CD4-positive, CD25-positive, alpha-beta regulatory T cell (primary cell): ENCODE measurements around the gene PNKD. TPM values are rescaled to one million over a fixed set of nuclear protein-coding genes. Genes with fewer than 3 reads are reported as not detected.

ENCODE experiments used
- ATAC-seq, 2 donors: fragments of 150-1000 bp; cut with Tn5 transposase; one replicate each; pipeline ENCODE4 v1.10.0; 2021; ENCODE audit warnings: low read depth in 2 of 2, moderate number of reproducible peaks in 2 of 2, moderate library complexity in 1 of 2
- DNase-seq, 3 donors: peaks; one replicate each; pipeline versions ENCODE4 v3.0.0 to v3.0.0-alpha.2; 2012 to 2022; ENCODE audit warnings: mixed read lengths in 1 of 3
- H3K27ac ChIP-seq: one replicate; pipeline ENCODE4 v1.7.0; 2013; ENCODE audit warnings: mild to moderate bottlenecking, low read length; ENCODE audit not compliant: insufficient read depth, poor library complexity, severe bottlenecking
- H3K27me3 ChIP-seq: one replicate; pipeline ENCODE4 v1.7.0; 2013; ENCODE audit warnings: low read length; ENCODE audit not compliant: control insufficient read depth, insufficient read depth
- H3K36me3 ChIP-seq: one replicate; pipeline ENCODE4 v1.7.0; 2013; ENCODE audit warnings: mild to moderate bottlenecking, low read length, moderate library complexity; ENCODE audit not compliant: control insufficient read depth, insufficient read depth
- H3K4me1 ChIP-seq: 2 replicates; pipeline ENCODE4 v1.7.0; 2013; ENCODE audit warnings: mild to moderate bottlenecking, low read length; ENCODE audit not compliant: insufficient read depth, control insufficient read depth, poor library complexity, severe bottlenecking
- H3K4me3 ChIP-seq: one replicate; pipeline ENCODE4 v1.7.0; 2013; ENCODE audit warnings: low read depth, mild to moderate bottlenecking, low read length, moderate library complexity
- H3K9me3 ChIP-seq, 2 experiments: 1 replicate in 1 of 2; 2 replicates in 1 of 2; pipeline ENCODE4 v1.7.0; 2013; ENCODE audit warnings: low read length in 2 of 2, mild to moderate bottlenecking in 1 of 2, moderate library complexity in 1 of 2; ENCODE audit not compliant: control insufficient read depth in 2 of 2
- H3K27ac Mint-ChIP-seq, 3 donors: one replicate each; pipeline ENCODE4 v1.8.0; 2020 to 2022; ENCODE audit warnings: mild to moderate bottlenecking in 3 of 3, mixed read lengths in 3 of 3, moderate library complexity in 2 of 3
- H3K27me3 Mint-ChIP-seq: one replicate; pipeline ENCODE4 v1.8.0; 2022; ENCODE audit warnings: mild to moderate bottlenecking, mixed read lengths
- H3K36me3 Mint-ChIP-seq: one replicate; pipeline ENCODE4 v1.8.0; 2020; ENCODE audit warnings: mixed read lengths
- H3K4me1 Mint-ChIP-seq, 4 donors: one replicate each; pipeline ENCODE4 v1.8.0; 2020 to 2022; ENCODE audit warnings: mixed read lengths in 4 of 4, mild to moderate bottlenecking in 1 of 4
- H3K4me3 Mint-ChIP-seq, 4 donors: one replicate each; pipeline ENCODE4 v1.8.0; 2020 to 2022; ENCODE audit warnings: mild to moderate bottlenecking in 4 of 4, mixed read lengths in 4 of 4, moderate library complexity in 3 of 4
- H3K9me3 Mint-ChIP-seq, 7 donors: one replicate each; pipeline ENCODE4 v1.8.0; 2020 to 2022; ENCODE audit warnings: mixed read lengths in 7 of 7, mild to moderate bottlenecking in 3 of 7, moderate library complexity in 2 of 7
- polyA plus RNA-seq, 4 donors: library from polyadenylated mRNA; unstranded; fragments of 300-500 nt; fragmentation: Illumina TruSeq; gene quantifications; one replicate each; pipeline ENCODE4 v1.2.3, GENCODE V29; 2021
- total RNA-seq: library from RNA; stranded (reverse); gene quantifications from one replicate; pipeline ENCODE4 v1.2.3, GENCODE V29; 2022

The PNKD gene
- total and polyA plus RNA-seq, 5 donors from 2014 or later, result 21.9 to 107 (median 98.0) TPM

DNA sequence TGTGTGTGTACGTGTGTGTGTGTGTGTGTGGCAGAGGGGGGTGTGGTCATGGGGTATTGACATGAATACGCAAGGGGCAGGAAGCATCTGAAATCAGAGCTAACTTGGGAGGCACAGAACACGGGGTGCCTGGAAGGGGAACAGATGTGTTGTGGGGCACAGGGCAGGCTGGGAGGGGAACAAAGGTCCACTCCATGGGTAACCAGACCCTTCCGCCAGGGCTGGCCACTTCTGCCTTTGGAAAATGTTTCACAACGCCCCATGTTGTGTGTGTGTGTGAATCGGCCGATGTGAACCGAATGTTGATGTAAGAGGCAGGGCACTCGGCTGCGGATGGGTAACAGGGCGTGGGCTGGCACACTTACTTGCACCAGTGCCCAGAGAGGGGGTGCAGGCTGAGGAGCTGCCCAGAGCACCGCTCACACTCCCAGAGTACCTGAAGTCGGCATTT, 111.6 kb downstream of the PNKD start, which contains the start of gene SLC11A1:
Gene SLC11A1 (plus strand): TSS at position 358 of the 451 bp plus-strand sequence. CDS start 96 bp downstream, outside the sequence.
- peak within 1 kb of the TSS in 2 of 3 donors; percentile 11 to 60 for H3K27ac Mint-ChIP-seq
- Histone ChIP-seq H3K36me3 (no peaks in the 10 kb centered on the region), H3K27ac (no peak within 1 kb of the TSS), H3K9me3 (no peaks in the 10 kb centered on the region), H3K4me1 (no peaks in the 10 kb centered on the region), H3K27me3 (no peaks in the 10 kb centered on the region), H3K4me3 (no peak within 1 kb of the TSS)
- no peak within 1 kb of the TSS for H3K4me3 Mint-ChIP-seq
- no peak for DNase-seq
- peaks cover 0 to 1% (median 0%) of the 10 kb centered on the region in 7 donors for H3K9me3 Mint-ChIP-seq
- ATAC-seq, result no peak
- peaks cover 18% of the 10 kb centered on the region for H3K27me3 Mint-ChIP-seq
- peaks cover 0 to 5% (median 3%) of the 10 kb centered on the region in 4 donors for H3K4me1 Mint-ChIP-seq
- no peaks in the 10 kb centered on the region for H3K36me3 Mint-ChIP-seq

DNA sequence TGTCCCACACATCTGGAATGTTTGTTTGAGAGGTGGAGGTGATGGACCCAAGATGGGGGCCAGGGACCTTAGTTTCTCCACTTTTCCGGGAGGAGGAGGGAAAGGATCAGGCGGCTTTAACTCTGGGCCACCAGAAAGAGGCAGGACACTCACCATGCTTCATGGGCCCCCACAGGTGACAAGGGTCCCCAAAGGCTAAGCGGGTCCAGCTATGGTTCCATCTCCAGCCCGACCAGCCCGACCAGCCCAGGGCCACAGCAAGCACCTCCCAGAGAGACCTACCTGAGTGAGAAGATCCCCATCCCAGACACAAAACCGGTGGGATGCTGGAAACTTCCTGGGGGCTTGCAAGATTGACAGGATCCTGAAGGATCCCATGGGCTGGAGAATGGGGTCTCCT, 112.5 kb downstream of the PNKD start:
- Histone ChIP-seq H3K4me1 (peaks cover 3% of the 10 kb centered on the region), H3K4me3 (no peak overlapping the region), H3K27ac (no peak overlapping the region), H3K27me3 (no peaks in the 10 kb centered on the region), H3K9me3 (no peaks in the 10 kb centered on the region), H3K36me3 (no peaks in the 10 kb centered on the region)
- DNase-seq (no peak), ATAC-seq (no peak)
- Mint-ChIP-seq H3K27ac (peak overlapping the region in 1 of 3 donors; percentile 11), H3K4me1 (peaks cover 0 to 8% (median 6%) of the 10 kb centered on the region in 4 donors), H3K27me3 (peaks cover 24% of the 10 kb centered on the region), H3K9me3 (peaks cover 0 to 1% (median 0%) of the 10 kb centered on the region in 7 donors), H3K4me3 (no peak overlapping the region), H3K36me3 (no peaks in the 10 kb centered on the region)

DNA sequence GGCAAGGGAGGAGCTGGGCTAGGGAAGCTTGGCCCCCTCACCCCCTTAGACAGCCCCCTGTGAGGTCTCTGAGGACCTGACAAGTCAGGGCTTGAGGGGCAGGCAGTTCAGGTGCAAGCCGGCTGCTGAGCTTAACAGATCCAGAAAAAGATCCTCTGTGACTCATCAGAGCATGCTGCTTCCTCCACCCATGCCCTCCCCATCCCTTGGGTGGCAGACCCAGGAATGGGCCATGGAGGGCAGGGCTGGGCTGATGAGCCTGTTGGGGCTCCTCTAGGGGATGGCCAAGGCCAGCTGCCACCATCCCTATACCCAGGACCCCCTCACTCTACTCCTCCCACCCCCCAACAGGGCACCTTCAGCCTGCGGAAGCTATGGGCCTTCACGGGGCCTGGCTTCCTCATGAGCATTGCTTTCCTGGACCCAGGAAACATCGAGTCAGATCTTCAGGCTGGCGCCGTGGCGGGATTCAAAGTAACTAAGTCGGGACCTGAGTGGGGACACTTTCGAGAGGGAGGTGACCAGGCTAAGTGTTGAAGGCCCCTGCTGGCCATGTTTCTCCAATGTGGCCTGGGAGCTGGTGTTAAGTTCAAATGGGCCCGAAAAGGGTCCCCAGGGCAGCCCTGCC, 113.7 kb downstream of the PNKD start:
- peaks cover 13% of the 10 kb centered on the region for H3K27me3 Mint-ChIP-seq
- no peak overlapping the region for H3K4me3 Mint-ChIP-seq
- no peaks in the 10 kb centered on the region for H3K36me3 Mint-ChIP-seq

GRCh38 chr2:218384975-218385374, 114.7 kb downstream of the PNKD start:
- Histone ChIP-seq H3K36me3 (no peaks in the 10 kb centered on the region), H3K4me3 (no peak overlapping the region), H3K27ac (no peak overlapping the region), H3K27me3 (no peaks in the 10 kb centered on the region), H3K9me3 (no peaks in the 10 kb centered on the region), H3K4me1 (peaks cover 4% of the 10 kb centered on the region)
- Mint-ChIP-seq H3K27ac (no peak overlapping the region), H3K4me1 (peaks cover 0 to 7% (median 2%) of the 10 kb centered on the region in 4 donors), H3K27me3 (peaks cover 13% of the 10 kb centered on the region), H3K4me3 (no peak overlapping the region), H3K9me3 (no peaks in the 10 kb centered on the region), H3K36me3 (no peaks in the 10 kb centered on the region)
- no peak for DNase-seq
- ATAC-seq, result no peak

More for the DNA sequence above, 113.7 kb downstream of the PNKD start:
- Histone ChIP-seq H3K36me3 (no peaks in the 10 kb centered on the region), H3K27me3 (no peaks in the 10 kb centered on the region), H3K4me1 (peaks cover 4% of the 10 kb centered on the region), H3K9me3 (no peaks in the 10 kb centered on the region), H3K27ac (no peak overlapping the region), H3K4me3 (no peak overlapping the region)
- DNase-seq, result no peak
- H3K27ac Mint-ChIP-seq, result no peak overlapping the region
- no peaks in the 10 kb centered on the region for H3K9me3 Mint-ChIP-seq
- ATAC-seq, result peak in 1 of 2 donors; percentile 8
- H3K4me1 Mint-ChIP-seq, result peaks cover 0 to 7% (median 2%) of the 10 kb centered on the region in 4 donors

DNA sequence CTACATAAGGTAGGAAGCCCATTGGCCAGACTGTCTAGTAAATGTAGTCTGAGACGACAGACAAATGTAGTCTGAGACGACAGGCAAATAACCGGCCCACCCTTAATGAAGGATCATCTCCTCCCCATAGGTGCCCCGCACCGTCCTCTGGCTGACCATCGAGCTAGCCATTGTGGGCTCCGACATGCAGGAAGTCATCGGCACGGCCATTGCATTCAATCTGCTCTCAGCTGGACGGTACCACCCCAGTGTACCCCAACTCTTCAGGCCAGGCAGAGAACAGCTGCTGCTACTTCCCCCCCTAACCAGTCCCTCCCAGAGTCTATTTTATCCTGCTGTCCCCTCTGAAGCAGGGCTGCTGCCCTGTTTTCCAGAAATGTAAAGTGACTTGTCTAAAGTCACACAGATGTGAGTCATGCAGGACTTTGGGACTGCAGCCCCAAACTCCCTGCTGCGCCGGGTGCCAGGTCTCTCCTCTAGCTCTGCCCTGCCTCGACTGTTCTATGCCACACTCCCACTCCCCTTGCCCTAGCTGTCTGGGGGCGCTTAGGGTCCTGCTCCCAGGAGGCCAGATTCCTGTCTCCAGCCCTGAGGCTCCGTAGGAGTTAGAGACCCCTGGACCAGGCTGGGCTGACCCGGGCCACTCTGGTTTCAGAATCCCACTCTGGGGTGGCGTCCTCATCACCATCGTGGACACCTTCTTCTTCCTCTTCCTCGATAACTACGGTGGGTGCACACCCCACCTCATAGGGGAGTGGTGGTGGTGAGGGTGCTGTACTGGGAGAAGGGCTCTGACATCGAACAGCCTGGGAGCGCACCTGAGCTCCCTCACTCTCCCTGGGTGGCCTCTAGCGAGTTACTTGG, 116.4 kb downstream of the PNKD start:
- no peaks in the 10 kb centered on the region for H3K36me3 ChIP-seq
- H3K36me3 Mint-ChIP-seq, result no peaks in the 10 kb centered on the region
- peak overlapping the region in 2 of 3 donors; percentile 30 to 62 for H3K27ac Mint-ChIP-seq

GRCh38 chr2:218387369-218388194, 117.3 kb downstream of the PNKD start:
- Mint-ChIP-seq H3K27me3 (peaks cover 17% of the 10 kb centered on the region), H3K4me3 (peak overlapping the region in 2 of 4 donors; percentile 42 to 48), H3K36me3 (no peaks in the 10 kb centered on the region), H3K9me3 (no peaks in the 10 kb centered on the region), H3K27ac (peak overlapping the region in 2 of 3 donors; percentile 30 to 62), H3K4me1 (peaks cover 0 to 5% (median 2%) of the 10 kb centered on the region in 4 donors)
- H3K4me1 ChIP-seq, result peaks cover 4% of the 10 kb centered on the region
- peak; percentile 37 to 39 for ATAC-seq
- peak in 1 of 3 donors; percentile 44 for DNase-seq
- H3K9me3 ChIP-seq, result no peaks in the 10 kb centered on the region
- no peaks in the 10 kb centered on the region for H3K27me3 ChIP-seq
- no peak overlapping the region for H3K27ac ChIP-seq
- H3K36me3 ChIP-seq, result no peaks in the 10 kb centered on the region
- peak overlapping the region; percentile 35 for H3K4me3 ChIP-seq

More for the DNA sequence above, 116.4 kb downstream of the PNKD start:
- H3K27me3 Mint-ChIP-seq, result peaks cover 17% of the 10 kb centered on the region
- H3K27me3 ChIP-seq, result no peaks in the 10 kb centered on the region
- DNase-seq (no peak), ATAC-seq (no peak)
- no peak overlapping the region for H3K27ac ChIP-seq
- peaks cover 0 to 5% (median 2%) of the 10 kb centered on the region in 4 donors for H3K4me1 Mint-ChIP-seq
- H3K9me3 Mint-ChIP-seq, result no peaks in the 10 kb centered on the region
- H3K9me3 ChIP-seq, result no peaks in the 10 kb centered on the region
- peaks cover 4% of the 10 kb centered on the region for H3K4me1 ChIP-seq
- H3K4me3 ChIP-seq, result peak overlapping the region; percentile 35
- H3K4me3 Mint-ChIP-seq, result peak overlapping the region in 1 of 4 donors; percentile 42
